CD4-positive, alpha-beta T cell (primary cell): ENCODE measurements around the gene BBS4. TPM values are rescaled to one million over a fixed set of nuclear protein-coding genes. Genes with fewer than 3 reads are reported as not detected.
"Not testable (repeated sequence)": the region's sequence is repeated elsewhere in the genome, so short reads cannot be mapped to it uniquely, and the experiment has no call there.

Experiments used
- ATAC-seq: fragments of 200-7000 bp; cut with Tn5 transposase; one replicate; pipeline ENCODE4 v1.10.0; 2022; ENCODE audit warnings: mild to moderate bottlenecking; ENCODE audit not compliant: poor library complexity
- CTCF ChIA-PET: fragments of 350-600 bp; sonication (Branson Sonifier 250); formaldehyde crosslinking; loops from one replicate; lab custom pipeline; 2021; ENCODE audit warnings: antibody characterized with exemption, inconsistent platforms; lab: Charles Lee
- POLR2A ChIA-PET: fragments of 350-600 bp; sonication (Branson Sonifier 250); formaldehyde crosslinking; loops from one replicate; lab custom pipeline; 2021; ENCODE audit warnings: antibody characterized with exemption, inconsistent platforms; lab: Charles Lee
- DNase-seq, 14 experiments: peaks; one replicate each; pipeline ENCODE4 v3.0.0-alpha.2; 2013 to 2020; ENCODE audit warnings: mixed read lengths in 2 of 14
- H3K27ac ChIP-seq, 2 donors: one replicate each; pipeline versions ENCODE4 v1.5.1 to v1.7.0; 2013; ENCODE audit warnings: low read length in 2 of 2, low read depth in 1 of 2, mild to moderate bottlenecking in 1 of 2
- H3K27me3 ChIP-seq, 2 experiments: 1 replicate in 1 of 2; 2 replicates in 1 of 2; pipeline versions ENCODE4 v1.6.1 to v1.7.0; 2013; ENCODE audit warnings: low read length in 2 of 2, control low read depth in 1 of 2, mild to moderate bottlenecking in 1 of 2, moderate library complexity in 1 of 2; ENCODE audit not compliant: insufficient read depth in 2 of 2, control insufficient read depth in 1 of 2
- H3K36me3 ChIP-seq: one replicate; pipeline ENCODE4 v1.6.1; 2013; ENCODE audit warnings: low read length, control low read depth; ENCODE audit not compliant: insufficient read depth
- H3K4me1 ChIP-seq: one replicate; pipeline ENCODE4 v1.6.1; 2013; ENCODE audit warnings: low read length, control low read depth; ENCODE audit not compliant: insufficient read depth
- H3K4me3 ChIP-seq: one replicate; pipeline ENCODE4 v1.5.1; 2013; ENCODE audit warnings: mild to moderate bottlenecking, low read length, moderate library complexity
- H3K9me3 ChIP-seq, 2 experiments: 1 replicate in 1 of 2; 2 replicates in 1 of 2; pipeline versions ENCODE4 v1.6.1 to v1.7.0; 2013; ENCODE audit warnings: low read length in 2 of 2, mild to moderate bottlenecking in 2 of 2, control low read depth in 1 of 2, moderate library complexity in 1 of 2; ENCODE audit not compliant: control insufficient read depth in 1 of 2, insufficient read depth in 1 of 2
- H3K27ac Mint-ChIP-seq: one replicate; pipeline ENCODE4 v1.8.0; 2020; ENCODE audit warnings: mixed read lengths
- H3K27me3 Mint-ChIP-seq: one replicate; pipeline ENCODE4 v1.8.0; 2021; ENCODE audit warnings: mixed read lengths
- H3K36me3 Mint-ChIP-seq: one replicate; pipeline ENCODE4 v1.8.0; 2021; ENCODE audit warnings: low read depth, mixed read lengths
- H3K4me1 Mint-ChIP-seq: one replicate; pipeline ENCODE4 v1.8.0; 2021; ENCODE audit warnings: low read depth, mixed read lengths
- H3K4me3 Mint-ChIP-seq: one replicate; pipeline ENCODE4 v1.8.0; 2020; ENCODE audit warnings: mild to moderate bottlenecking, mixed read lengths
- H3K9me3 Mint-ChIP-seq: one replicate; pipeline ENCODE4 v1.8.0; 2020; ENCODE audit warnings: mixed read lengths
- intact Hi-C, 2 experiments: fragments of 100-400 bp; cut with DNase I in 1 of 2; cut with micrococcal nuclease in 1 of 2; formaldehyde crosslinking; loops; one replicate each; pipeline versions ENCODE4 v1.15.1 to v1.9.0; 2023 to 2025; cut with DNase I, micrococcal nuclease
- total RNA-seq, 174 experiments: library from RNA in 2 of 174; stranded (reverse) in 2 of 174; gene quantifications; one replicate each; pipeline ENCODE4 v1.2.3 and lab custom pipeline; 2021 to 2026

BBS4 gene
- total RNA-seq, 2 experiments from 2014 or later: 8.6 to 12.8 TPM

- H3K36me3 Mint-ChIP-seq, H3K4me1 Mint-ChIP-seq, H3K27ac ChIP-seq, H3K27ac Mint-ChIP-seq, H3K4me1 ChIP-seq, CTCF ChIA-PET, H3K4me3 Mint-ChIP-seq, H3K9me3 ChIP-seq, DNase-seq, intact Hi-C loops, H3K36me3 ChIP-seq, H3K27me3 ChIP-seq, H3K4me3 ChIP-seq, POLR2A ChIA-PET, H3K9me3 Mint-ChIP-seq, H3K27me3 Mint-ChIP-seq, ATAC-seq: not testable (repeated sequence)
These were observed 31.6 kb upstream of the BBS4 start, which contains the start of gene GOLGA6B for GRCh38 chr15:72654397-72654796. Gene GOLGA6B, plus strand, starts transcription at chr15:72654697. Its CDS starts 41 bp downstream, at chr15:72654738.

DNA sequence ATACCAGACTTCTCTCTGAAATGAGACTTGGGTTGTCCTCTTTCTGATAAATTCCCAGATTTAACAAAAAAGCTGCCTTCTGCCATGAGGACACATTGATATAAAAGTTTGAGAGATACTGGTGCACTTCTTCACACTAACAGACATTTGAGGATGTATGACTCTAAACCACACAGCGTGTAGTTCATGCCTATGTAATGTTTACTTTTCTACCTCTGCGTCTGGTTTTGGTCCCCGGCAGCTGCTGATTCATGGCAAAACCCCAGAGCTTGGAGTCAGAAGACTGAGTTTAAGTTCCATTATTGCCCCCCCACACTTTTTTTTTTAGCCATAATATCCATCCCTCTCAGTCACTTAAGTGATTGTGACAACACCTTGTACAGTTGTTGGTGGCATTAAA lies 30.0 kb upstream of the BBS4 start:
- H3K4me1 ChIP-seq, H3K36me3 Mint-ChIP-seq, H3K27ac ChIP-seq, H3K9me3 Mint-ChIP-seq, H3K4me3 Mint-ChIP-seq, H3K36me3 ChIP-seq, H3K27ac Mint-ChIP-seq, intact Hi-C loops, H3K9me3 ChIP-seq, CTCF ChIA-PET, DNase-seq, H3K4me3 ChIP-seq, H3K4me1 Mint-ChIP-seq, POLR2A ChIA-PET, ATAC-seq, H3K27me3 ChIP-seq, H3K27me3 Mint-ChIP-seq: not testable (repeated sequence)

GRCh38 chr15:72661081-72661480 lies 24.9 kb upstream of the BBS4 start:
- H3K9me3 ChIP-seq, H3K4me1 Mint-ChIP-seq, H3K4me3 ChIP-seq, H3K27ac ChIP-seq, H3K4me3 Mint-ChIP-seq, H3K27ac Mint-ChIP-seq, H3K36me3 Mint-ChIP-seq, ATAC-seq, DNase-seq, H3K4me1 ChIP-seq, CTCF ChIA-PET, POLR2A ChIA-PET, H3K27me3 ChIP-seq, H3K36me3 ChIP-seq, H3K27me3 Mint-ChIP-seq, intact Hi-C loops, H3K9me3 Mint-ChIP-seq: not testable (repeated sequence)

DNA sequence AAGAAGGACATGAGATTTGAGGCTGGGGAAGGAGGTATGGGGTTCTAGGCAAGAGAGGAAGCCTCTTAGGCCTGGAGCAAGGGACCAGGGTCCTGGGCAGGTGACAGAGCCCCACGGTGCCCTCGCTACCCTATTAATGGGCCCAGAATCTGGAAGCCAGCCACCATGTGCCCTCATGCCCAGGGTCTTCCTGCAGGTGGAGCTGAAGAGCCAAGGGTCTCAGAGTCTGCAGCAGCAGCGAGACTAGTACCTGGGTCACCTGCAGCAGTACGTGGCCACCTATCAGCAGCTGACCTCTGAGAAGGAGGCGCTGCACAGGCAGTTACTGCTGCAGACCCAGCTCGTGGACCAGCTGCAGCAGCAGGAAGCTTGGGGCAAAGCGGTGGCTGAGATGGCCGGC lies 22.1 kb upstream of the BBS4 start:
- H3K27ac ChIP-seq, H3K9me3 ChIP-seq, intact Hi-C loops, H3K27ac Mint-ChIP-seq, H3K4me1 Mint-ChIP-seq, H3K4me3 ChIP-seq, H3K27me3 ChIP-seq, DNase-seq, POLR2A ChIA-PET, H3K36me3 Mint-ChIP-seq, H3K27me3 Mint-ChIP-seq, CTCF ChIA-PET, ATAC-seq, H3K4me3 Mint-ChIP-seq, H3K36me3 ChIP-seq, H3K4me1 ChIP-seq, H3K9me3 Mint-ChIP-seq: not testable (repeated sequence)

GRCh38 chr15:72665706-72666105 lies 20.3 kb upstream of the BBS4 start:
- POLR2A ChIA-PET, H3K4me3 ChIP-seq, H3K36me3 ChIP-seq, ATAC-seq, H3K27ac Mint-ChIP-seq, DNase-seq, H3K4me1 ChIP-seq, H3K9me3 ChIP-seq, H3K36me3 Mint-ChIP-seq, CTCF ChIA-PET, H3K27me3 ChIP-seq, H3K4me3 Mint-ChIP-seq, intact Hi-C loops, H3K27me3 Mint-ChIP-seq, H3K9me3 Mint-ChIP-seq, H3K4me1 Mint-ChIP-seq, H3K27ac ChIP-seq: not testable (repeated sequence)

- H3K4me3 ChIP-seq, H3K27ac Mint-ChIP-seq: not testable (repeated sequence)
- intact Hi-C loops: loop anchor here in 1 of 2 experiments (10.0 kb wide), 1 partner anchor 65 kb away; no protein-coding TSS in a partner anchor
These were observed 16.2 kb upstream of the BBS4 start for GRCh38 chr15:72669803-72670202.

More at GRCh38 chr15:72669803-72670202, 16.2 kb upstream of the BBS4 start:
- H3K4me1 ChIP-seq, CTCF ChIA-PET, H3K27ac ChIP-seq, H3K9me3 Mint-ChIP-seq, H3K4me3 Mint-ChIP-seq, DNase-seq, H3K9me3 ChIP-seq, H3K36me3 ChIP-seq, H3K36me3 Mint-ChIP-seq, H3K27me3 ChIP-seq, POLR2A ChIA-PET, H3K27me3 Mint-ChIP-seq, ATAC-seq, H3K4me1 Mint-ChIP-seq: not testable (repeated sequence)
